ENCODE results near the gene UBA6.

- TF ChIP-seq RAD21 (conservative IDR thresholded peaks at IDR 0.05 in 1 of 2, IDR thresholded peaks at IDR 0.05 in 1 of 2): no peak
- TF ChIP-seq RFX5 (IDR thresholded peaks at IDR 0.05): no peak
- TF ChIP-seq POLR2A (IDR thresholded peaks at IDR 0.05; ENCODE audit: low read length): no peak
- no peak for TF ChIP-seq CTCF (IDR thresholded peaks at IDR 0.05)
Measured at GRCh38 chr4:67719953-67720617, 19.1 kb upstream of the UBA6 start.
